Thoracic aorta (tissue), 2 donors: Measurements from ENCODE around the gene SPPL3. TPM values are rescaled to one million over a fixed set of nuclear protein-coding genes. Genes with fewer than 3 reads are reported as not detected.
"Not testable (repeated sequence)": the region's sequence is repeated elsewhere in the genome, so short reads cannot be mapped to it uniquely, and the experiment has no call there.

Experiments
- ATAC-seq: fragments of 150-250 bp; one replicate; pipeline ENCODE4 v1.8.0; 2017; ENCODE audit warnings: low read depth; ENCODE audit not compliant: insufficient number of reproducible peaks, low FRiP score
- DNase-seq: peaks from one replicate; pipeline ENCODE4 v3.0.0-alpha.2; 2020; ENCODE audit warnings: low spot score
- H3K27ac ChIP-seq, 2 donors: fragments of 200-600 bp; sonication (generic); 1 replicate in 1 of 2; 2 replicates in 1 of 2; pipeline ENCODE4 v1.5.1; 2016; ENCODE audit warnings: mild to moderate bottlenecking in 2 of 2, moderate library complexity in 2 of 2
- H3K27me3 ChIP-seq: fragments of 200-600 bp; sonication (generic); replicated peaks from 2 replicates; pipeline ENCODE4 v1.6.0; 2016; ENCODE audit warnings: mild to moderate bottlenecking; ENCODE audit not compliant: insufficient read depth
- H3K36me3 ChIP-seq: fragments of 200-600 bp; sonication (generic); one replicate; pipeline ENCODE4 v1.5.1; 2016
- H3K4me1 ChIP-seq, 2 donors: fragments of 200-600 bp; sonication (generic); 1 replicate in 1 of 2; 2 replicates in 1 of 2; pipeline versions ENCODE4 v1.5.1 to v1.6.0; 2016; ENCODE audit warnings: low read depth in 2 of 2, mild to moderate bottlenecking in 1 of 2; ENCODE audit not compliant: control insufficient read depth in 1 of 2
- H3K4me3 ChIP-seq: fragments of 200-600 bp; sonication (generic); 2 replicates; pipeline ENCODE4 v1.5.1; 2016; ENCODE audit warnings: mild to moderate bottlenecking
- H3K9me3 ChIP-seq: fragments of 200-600 bp; sonication (generic); 2 replicates; pipeline ENCODE4 v1.5.1; 2016
- CTCF ChIP-seq: fragments of 200-600 bp; sonication (generic); IDR thresholded peaks from one replicate; pipeline ENCODE4 v1.5.1; 2019; ENCODE audit warnings: antibody characterized with exemption
- total RNA-seq, 2 donors: library from RNA; depleted of rRNA; stranded (reverse); fragments of >200 nt; gene quantifications; one replicate each; pipeline versions ENCODE4 v1.1.0 to v1.2.3, GENCODE V29; 2016

SPPL3 gene
- total RNA-seq, 2 donors from 2014 or later: 23.7 to 24.8 TPM

- no peak for ATAC-seq
Measured at GRCh38 chr12:120905856-120906384, 1.8 kb upstream of the SPPL3 start.

GRCh38 chr12:120903412-120904196 is 554 bp downstream of the SPPL3 start:
- no peaks in the 10 kb centered on the region for H3K36me3 ChIP-seq
- peak overlapping the region; percentile 69 to 77 for H3K27ac ChIP-seq
- DNase-seq (peak; percentile 15), ATAC-seq (no peak)
- peaks cover 14 to 36% of the 10 kb centered on the region in 2 donors for H3K4me1 ChIP-seq
- TF ChIP-seq CTCF: peak; percentile 14
- peak overlapping the region; percentile 98 for H3K4me3 ChIP-seq
- no peaks in the 10 kb centered on the region for H3K9me3 ChIP-seq
- no peaks in the 10 kb centered on the region for H3K27me3 ChIP-seq

More at GRCh38 chr12:120905856-120906384, 1.8 kb upstream of the SPPL3 start:
- Histone ChIP-seq H3K9me3 (no peaks in the 10 kb centered on the region), H3K27ac (peak overlapping the region; percentile 72 to 88), H3K4me3 (no peak overlapping the region), H3K4me1 (peaks cover 14 to 36% of the 10 kb centered on the region in 2 donors), H3K36me3 (no peaks in the 10 kb centered on the region), H3K27me3 (no peaks in the 10 kb centered on the region)
- TF ChIP-seq CTCF: no peak
- DNase-seq: no peak

GRCh38 chr12:120902846-120903411 is 1.2 kb downstream of the SPPL3 start:
- Histone ChIP-seq H3K9me3 (no peaks in the 10 kb centered on the region), H3K4me3 (peak overlapping the region; percentile 98), H3K4me1 (peaks cover 13 to 31% of the 10 kb centered on the region in 2 donors), H3K27me3 (no peaks in the 10 kb centered on the region), H3K36me3 (no peaks in the 10 kb centered on the region), H3K27ac (peak overlapping the region; percentile 69 to 77)
- no peak for TF ChIP-seq CTCF
- ATAC-seq (no peak), DNase-seq (no peak)

GRCh38 chr12:120901818-120902217 is 2.3 kb downstream of the SPPL3 start:
- H3K27me3 ChIP-seq: no peaks in the 10 kb centered on the region
- DNase-seq (no peak), ATAC-seq (no peak)
- no peak overlapping the region for H3K4me3 ChIP-seq
- peaks cover 8 to 22% of the 10 kb centered on the region in 2 donors for H3K4me1 ChIP-seq
- H3K27ac ChIP-seq: no peak overlapping the region
- no peaks in the 10 kb centered on the region for H3K9me3 ChIP-seq
- no peak for TF ChIP-seq CTCF
- H3K36me3 ChIP-seq: no peaks in the 10 kb centered on the region

GRCh38 chr12:120901101-120901500 is 3.1 kb downstream of the SPPL3 start:
- not testable (repeated sequence) for H3K9me3 ChIP-seq, H3K4me3 ChIP-seq, H3K27ac ChIP-seq, ATAC-seq, DNase-seq, H3K27me3 ChIP-seq, H3K36me3 ChIP-seq
- H3K4me1 ChIP-seq: peaks cover 13 to 16% of the 10 kb centered on the region in 2 donors
